Lower lobe of right lung (tissue), 2 donors: ENCODE measurements around the gene TNFAIP8L1. TPM values are rescaled to one million over a fixed set of nuclear protein-coding genes. Genes with fewer than 3 reads are reported as not detected.
A peak's percentile ranks its signal among the peaks of the same experiment; 100 is the strongest.

Experiments used
- ATAC-seq, 2 donors: fragments of 200-7000 bp; cut with Tn5 transposase; one replicate each; pipeline ENCODE4 v1.9.1; 2020 to 2022; ENCODE audit warnings: mild to moderate bottlenecking in 2 of 2, moderate library complexity in 2 of 2
- DNase-seq: peaks from one replicate; pipeline ENCODE4 v3.0.0-alpha.2; 2020
- H3K27ac ChIP-seq: fragments of 200-600 bp; one replicate; pipeline ENCODE4 v1.8.0; 2022
- H3K27me3 ChIP-seq: fragments of 200-600 bp; one replicate; pipeline ENCODE4 v1.8.0; 2022; ENCODE audit warnings: low read depth
- H3K36me3 ChIP-seq: fragments of 200-600 bp; one replicate; pipeline ENCODE4 v1.8.0; 2022; ENCODE audit warnings: mild to moderate bottlenecking
- H3K4me1 ChIP-seq: fragments of 200-600 bp; one replicate; pipeline ENCODE4 v1.8.0; 2022
- H3K4me3 ChIP-seq: fragments of 200-600 bp; one replicate; pipeline ENCODE4 v1.8.0; 2022; ENCODE audit warnings: mild to moderate bottlenecking
- H3K9me3 ChIP-seq: fragments of 200-600 bp; one replicate; pipeline ENCODE4 v1.8.0; 2022
- intact Hi-C: fragments of 100-400 bp; cut with DNase I; formaldehyde crosslinking; loops from one replicate; pipeline ENCODE4 v1.11.0; 2022
- total RNA-seq: library from RNA; stranded (reverse); fragmentation: NEBNext Ultra II Directional; extraction: Animal tissue kit (Norgen Biotek cat#: 25700); gene quantifications from one replicate; pipeline ENCODE4 v1.2.1, GENCODE V29; 2021
- TF ChIP-seq, protein P1 (sequence below): fragments of 200-600 bp; IDR thresholded peaks from one replicate; pipeline ENCODE4 v1.8.0; 2022; ENCODE audit warnings: antibody characterized with exemption, mild to moderate bottlenecking
- donor health status: DM: no; HTN: yes; CAD: no; lungs with severe emphysema.

The TNFAIP8L1 gene
- total RNA-seq, 1 donor from 2014 or later, result 11.2 TPM

DNA sequence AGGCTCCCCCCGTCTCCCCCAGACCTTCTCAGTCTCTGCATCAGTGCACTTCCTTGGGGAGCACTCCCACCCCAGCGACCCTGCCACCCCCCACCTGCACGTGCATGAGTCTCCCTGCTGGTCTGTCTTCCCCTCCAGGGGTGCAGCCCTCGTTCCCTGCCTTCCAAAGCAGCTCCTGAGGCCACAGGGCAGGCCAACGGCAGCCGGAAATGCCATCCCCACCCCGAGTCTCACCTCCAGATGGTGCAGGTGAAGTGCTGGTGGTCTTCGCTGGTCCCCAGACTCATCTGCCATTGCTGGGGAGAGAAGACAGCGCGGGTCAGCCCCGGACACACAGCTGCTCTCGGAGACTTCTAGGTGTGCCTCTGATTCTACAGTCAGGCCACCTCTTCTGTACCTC lies 25.3 kb downstream of the TNFAIP8L1 start:
- Histone ChIP-seq H3K27ac (no peak overlapping the region), H3K4me3 (no peak overlapping the region), H3K9me3 (no peaks in the 10 kb centered on the region), H3K36me3 (peaks cover 85% of the 10 kb centered on the region), H3K27me3 (no peaks in the 10 kb centered on the region), H3K4me1 (peaks cover 19% of the 10 kb centered on the region)
- TF ChIP-seq, protein P1, sequence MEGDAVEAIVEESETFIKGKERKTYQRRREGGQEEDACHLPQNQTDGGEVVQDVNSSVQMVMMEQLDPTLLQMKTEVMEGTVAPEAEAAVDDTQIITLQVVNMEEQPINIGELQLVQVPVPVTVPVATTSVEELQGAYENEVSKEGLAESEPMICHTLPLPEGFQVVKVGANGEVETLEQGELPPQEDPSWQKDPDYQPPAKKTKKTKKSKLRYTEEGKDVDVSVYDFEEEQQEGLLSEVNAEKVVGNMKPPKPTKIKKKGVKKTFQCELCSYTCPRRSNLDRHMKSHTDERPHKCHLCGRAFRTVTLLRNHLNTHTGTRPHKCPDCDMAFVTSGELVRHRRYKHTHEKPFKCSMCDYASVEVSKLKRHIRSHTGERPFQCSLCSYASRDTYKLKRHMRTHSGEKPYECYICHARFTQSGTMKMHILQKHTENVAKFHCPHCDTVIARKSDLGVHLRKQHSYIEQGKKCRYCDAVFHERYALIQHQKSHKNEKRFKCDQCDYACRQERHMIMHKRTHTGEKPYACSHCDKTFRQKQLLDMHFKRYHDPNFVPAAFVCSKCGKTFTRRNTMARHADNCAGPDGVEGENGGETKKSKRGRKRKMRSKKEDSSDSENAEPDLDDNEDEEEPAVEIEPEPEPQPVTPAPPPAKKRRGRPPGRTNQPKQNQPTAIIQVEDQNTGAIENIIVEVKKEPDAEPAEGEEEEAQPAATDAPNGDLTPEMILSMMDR, result no peak
- DNase-seq, result no peak
- intact Hi-C loops, result no loop called here
- no peak for ATAC-seq

- no peaks in the 10 kb centered on the region for H3K27me3 ChIP-seq
- peak within 1 kb of the TSS; percentile 71 for H3K27ac ChIP-seq
- peak within 1 kb of the TSS; percentile 81 for H3K4me3 ChIP-seq
- ATAC-seq (peak; percentile 99 to 100), DNase-seq (peak; percentile 97)
- H3K4me1 ChIP-seq, result peaks cover 19% of the 10 kb centered on the region
- H3K9me3 ChIP-seq, result no peaks in the 10 kb centered on the region
- TF ChIP-seq, protein P1, result no peak
- intact Hi-C loops, result no loop called here
- peaks cover 44% of the 10 kb centered on the region for H3K36me3 ChIP-seq
Observed at GRCh38 chr19:4669723-4670480, 30.6 kb downstream of the TNFAIP8L1 start, which contains the start of gene MYDGF. Gene MYDGF, minus strand, starts transcription at chr19:4670342. Its CDS starts 8 bp downstream, at chr19:4670334.

- TF ChIP-seq, protein P1, result no peak
- peaks cover 19% of the 10 kb centered on the region for H3K4me1 ChIP-seq
- H3K4me3 ChIP-seq, result no peak overlapping the region
- H3K27me3 ChIP-seq, result no peaks in the 10 kb centered on the region
- no peak overlapping the region for H3K27ac ChIP-seq
- no peak for DNase-seq
- no peak for ATAC-seq
- H3K9me3 ChIP-seq, result no peaks in the 10 kb centered on the region
- peaks cover 42% of the 10 kb centered on the region for H3K36me3 ChIP-seq
- intact Hi-C loops, result no loop called here
Observed at GRCh38 chr19:4671185-4671851, 32.0 kb downstream of the TNFAIP8L1 start.

- Histone ChIP-seq H3K27me3 (no peaks in the 10 kb centered on the region), H3K27ac (no peak overlapping the region), H3K4me1 (peaks cover 13% of the 10 kb centered on the region), H3K36me3 (peaks cover 42% of the 10 kb centered on the region), H3K4me3 (no peak overlapping the region), H3K9me3 (no peaks in the 10 kb centered on the region)
- intact Hi-C loops, result no loop called here
- no peak for ATAC-seq
- no peak for DNase-seq
- TF ChIP-seq, protein P1, result no peak
Observed at GRCh38 chr19:4673216-4673615, 33.9 kb downstream of the TNFAIP8L1 start.

GRCh38 chr19:4673726-4674125 lies 34.4 kb downstream of the TNFAIP8L1 start:
- H3K27me3 ChIP-seq, result no peaks in the 10 kb centered on the region
- peaks cover 42% of the 10 kb centered on the region for H3K36me3 ChIP-seq
- no peak for ATAC-seq
- intact Hi-C loops, result no loop called here
- H3K9me3 ChIP-seq, result no peaks in the 10 kb centered on the region
- DNase-seq, result no peak
- no peak overlapping the region for H3K27ac ChIP-seq
- H3K4me3 ChIP-seq, result no peak overlapping the region
- H3K4me1 ChIP-seq, result peaks cover 8% of the 10 kb centered on the region
- TF ChIP-seq, protein P1, result no peak
